Endodermal cell (in vitro differentiated cells): ENCODE results near the gene SLC9B2. TPM values are rescaled to one million over a fixed set of nuclear protein-coding genes. Genes with fewer than 3 reads are reported as not detected.

ENCODE experiments used
- DNase-seq: peaks from one replicate; pipeline ENCODE4 v3.0.0-alpha.2; 2017
- H3K27ac ChIP-seq: 2 replicates; pipeline ENCODE4 v1.5.1; 2013; ENCODE audit warnings: mild to moderate bottlenecking, low read depth, low read length, moderate library complexity
- H3K27me3 ChIP-seq: 2 replicates; pipeline ENCODE4 v1.6.1; 2013; ENCODE audit warnings: mild to moderate bottlenecking, low read length, moderate library complexity; ENCODE audit not compliant: insufficient read depth, control insufficient read depth, poor library complexity, severe bottlenecking
- H3K36me3 ChIP-seq: 2 replicates; pipeline ENCODE4 v1.7.0; 2013; ENCODE audit warnings: mild to moderate bottlenecking, low read length, moderate library complexity; ENCODE audit not compliant: control insufficient read depth, insufficient read depth
- H3K4me1 ChIP-seq: one replicate; pipeline ENCODE4 v1.7.0; 2013; ENCODE audit warnings: low read length; ENCODE audit not compliant: control insufficient read depth, insufficient read depth
- H3K4me3 ChIP-seq: 2 replicates; pipeline ENCODE4 v1.5.1; 2013; ENCODE audit warnings: mild to moderate bottlenecking, low read length, moderate library complexity
- H3K9ac ChIP-seq: 2 replicates; pipeline ENCODE4 v1.6.1; 2013; ENCODE audit warnings: mild to moderate bottlenecking, low read length, moderate library complexity; ENCODE audit not compliant: poor library complexity, severe bottlenecking; ENCODE audit errors: extremely low read depth
- H3K9me3 ChIP-seq: 2 replicates; pipeline ENCODE4 v1.6.1; 2013; ENCODE audit warnings: mild to moderate bottlenecking, low read length, moderate library complexity; ENCODE audit not compliant: control insufficient read depth
- H3K27ac Mint-ChIP-seq: 2 replicates; pipeline ENCODE4 v1.8.0; 2020; ENCODE audit warnings: mixed read lengths
- H3K27me3 Mint-ChIP-seq: 2 replicates; pipeline ENCODE4 v1.8.0; 2021; ENCODE audit warnings: mild to moderate bottlenecking, mixed read lengths; ENCODE audit not compliant: insufficient read depth
- H3K36me3 Mint-ChIP-seq: 2 replicates; pipeline ENCODE4 v1.8.0; 2020; ENCODE audit warnings: low read depth, mixed read lengths
- H3K4me1 Mint-ChIP-seq: 2 replicates; pipeline ENCODE4 v1.8.0; 2020; ENCODE audit warnings: mixed read lengths
- H3K4me3 Mint-ChIP-seq: 2 replicates; pipeline ENCODE4 v1.8.0; 2020; ENCODE audit warnings: mild to moderate bottlenecking, moderate library complexity, mixed read lengths
- H3K9me3 Mint-ChIP-seq: 2 replicates; pipeline ENCODE4 v1.8.0; 2020; ENCODE audit warnings: mild to moderate bottlenecking, mixed read lengths
- WGBS, 2 experiments: methylation state at CpG; one replicate each; pipeline versions ENCODE4 v1.1.5 to v1.1.7; 2013; ENCODE audit warnings: missing lambda C conversion rate in 2 of 2, mixed read lengths in 1 of 2; ENCODE audit not compliant: insufficient coverage in 1 of 2, insufficient read length in 1 of 2; 5-methylcytosine and 5-hydroxymethylcytosine counted together
- total RNA-seq, 2 donors: library from RNA; stranded (reverse); fragmentation: NEBNext Ultra II Directional in 1 of 2; extraction: Animal tissue kit (Norgen Biotek cat#: 25700) in 1 of 2; gene quantifications; 2 replicates in 1 of 2; 3 replicates in 1 of 2; pipeline ENCODE4 v1.2.1, GENCODE V29; 2021
- TF ChIP-seq, protein P1 (sequence below): fragments of 200-600 bp; sonication (generic); conservative IDR thresholded peaks from 2 replicates; pipeline ENCODE4 v1.5.0; 2021; ENCODE audit warnings: antibody characterized with exemption, mild to moderate bottlenecking

SLC9B2 gene
- total RNA-seq, 2 donors from 2014 or later: 8.2 to 11.3 TPM

DNA sequence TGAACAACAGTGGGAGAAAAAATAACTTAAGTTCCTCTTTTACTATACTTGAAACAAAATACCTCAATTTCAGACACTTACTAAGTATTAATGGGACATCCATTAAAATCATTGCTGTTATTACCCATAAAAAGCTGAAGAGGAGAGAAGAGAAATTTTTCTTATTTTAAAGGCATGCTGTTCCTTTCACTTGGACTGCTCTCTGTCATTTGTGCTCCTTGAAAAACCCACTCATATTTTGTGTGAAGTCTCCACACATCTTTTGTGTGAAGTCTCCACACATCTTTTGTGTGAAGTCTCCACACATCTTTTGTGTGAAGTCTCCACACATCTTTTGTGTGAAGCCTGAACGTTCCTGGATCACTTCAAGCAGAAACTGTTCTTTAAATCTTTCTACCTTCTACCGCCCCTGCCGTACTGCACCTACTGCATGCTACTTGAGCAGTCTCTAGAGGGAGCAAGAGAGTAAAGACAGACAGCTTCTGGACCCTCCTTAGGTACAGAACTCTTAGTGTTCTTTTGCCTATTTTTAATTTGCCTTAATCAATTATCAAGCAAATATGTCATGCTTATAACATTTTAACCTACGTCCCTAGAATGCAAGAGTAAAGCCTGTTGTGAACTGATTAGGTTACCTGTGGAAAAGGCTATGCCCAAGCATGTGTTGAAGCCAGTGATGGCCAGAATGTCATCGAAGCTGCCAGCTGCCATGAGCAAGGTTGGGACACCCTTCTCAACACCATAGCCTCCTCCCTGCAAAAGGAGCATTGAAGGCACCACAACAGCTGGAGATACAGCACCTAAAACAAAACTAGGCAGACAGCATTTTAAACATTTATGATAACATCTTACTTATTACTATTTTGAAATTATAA lies 29.9 kb downstream of the SLC9B2 start:
- no peaks in the 10 kb centered on the region for H3K27me3 Mint-ChIP-seq
- peak; percentile 68 for DNase-seq
- H3K27ac Mint-ChIP-seq: no peak overlapping the region
- H3K36me3 Mint-ChIP-seq: no peaks in the 10 kb centered on the region
- WGBS, 2 experiments: 44 to 51% methylated on average over 3 to 5 of the region's 5 CpGs
- TF ChIP-seq, protein P1, sequence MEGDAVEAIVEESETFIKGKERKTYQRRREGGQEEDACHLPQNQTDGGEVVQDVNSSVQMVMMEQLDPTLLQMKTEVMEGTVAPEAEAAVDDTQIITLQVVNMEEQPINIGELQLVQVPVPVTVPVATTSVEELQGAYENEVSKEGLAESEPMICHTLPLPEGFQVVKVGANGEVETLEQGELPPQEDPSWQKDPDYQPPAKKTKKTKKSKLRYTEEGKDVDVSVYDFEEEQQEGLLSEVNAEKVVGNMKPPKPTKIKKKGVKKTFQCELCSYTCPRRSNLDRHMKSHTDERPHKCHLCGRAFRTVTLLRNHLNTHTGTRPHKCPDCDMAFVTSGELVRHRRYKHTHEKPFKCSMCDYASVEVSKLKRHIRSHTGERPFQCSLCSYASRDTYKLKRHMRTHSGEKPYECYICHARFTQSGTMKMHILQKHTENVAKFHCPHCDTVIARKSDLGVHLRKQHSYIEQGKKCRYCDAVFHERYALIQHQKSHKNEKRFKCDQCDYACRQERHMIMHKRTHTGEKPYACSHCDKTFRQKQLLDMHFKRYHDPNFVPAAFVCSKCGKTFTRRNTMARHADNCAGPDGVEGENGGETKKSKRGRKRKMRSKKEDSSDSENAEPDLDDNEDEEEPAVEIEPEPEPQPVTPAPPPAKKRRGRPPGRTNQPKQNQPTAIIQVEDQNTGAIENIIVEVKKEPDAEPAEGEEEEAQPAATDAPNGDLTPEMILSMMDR: peak; percentile 89
- H3K4me1 ChIP-seq: no peaks in the 10 kb centered on the region
- H3K27ac ChIP-seq: no peak overlapping the region
- no peaks in the 10 kb centered on the region for H3K4me1 Mint-ChIP-seq
- H3K27me3 ChIP-seq: no peaks in the 10 kb centered on the region
- H3K9ac ChIP-seq: no peak overlapping the region
- no peaks in the 10 kb centered on the region for H3K36me3 ChIP-seq
- H3K9me3 Mint-ChIP-seq: no peaks in the 10 kb centered on the region
- no peaks in the 10 kb centered on the region for H3K9me3 ChIP-seq
- no peak overlapping the region for H3K4me3 ChIP-seq
- H3K4me3 Mint-ChIP-seq: no peak overlapping the region

DNA sequence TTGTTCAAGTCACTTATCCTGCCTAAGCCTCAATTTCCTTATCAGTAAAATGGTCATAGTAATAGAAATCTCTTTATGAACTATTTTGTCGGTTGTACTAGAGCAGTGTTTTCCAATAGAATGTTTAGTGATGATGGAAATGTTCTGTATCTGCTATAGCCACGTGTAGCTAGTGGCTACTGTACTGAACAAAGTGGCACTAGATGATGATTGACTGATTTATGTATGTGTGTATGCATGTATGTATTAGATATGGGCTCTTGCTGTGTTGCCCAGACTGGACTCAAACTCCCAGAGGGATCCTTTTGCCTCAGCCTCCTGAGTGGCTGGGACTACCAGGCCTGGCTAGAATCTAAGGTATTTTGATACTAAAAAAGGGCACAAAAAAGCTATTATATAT lies 32.4 kb downstream of the SLC9B2 start:
- Mint-ChIP-seq H3K4me1 (no peaks in the 10 kb centered on the region), H3K36me3 (no peaks in the 10 kb centered on the region), H3K9me3 (no peaks in the 10 kb centered on the region), H3K4me3 (no peak overlapping the region), H3K27ac (no peak overlapping the region), H3K27me3 (no peaks in the 10 kb centered on the region)
- H3K9ac ChIP-seq: no peak overlapping the region
- no peak for DNase-seq
- no peaks in the 10 kb centered on the region for H3K36me3 ChIP-seq
- H3K9me3 ChIP-seq: no peaks in the 10 kb centered on the region
- 88 to 100% methylated on average over 1 to 2 of the region's 2 CpGs for whole genome bisulfite sequencing, 2 experiments
- TF ChIP-seq, protein P1: no peak
- no peak overlapping the region for H3K27ac ChIP-seq
- H3K4me3 ChIP-seq: no peak overlapping the region
- H3K4me1 ChIP-seq: no peaks in the 10 kb centered on the region
- no peaks in the 10 kb centered on the region for H3K27me3 ChIP-seq

DNA sequence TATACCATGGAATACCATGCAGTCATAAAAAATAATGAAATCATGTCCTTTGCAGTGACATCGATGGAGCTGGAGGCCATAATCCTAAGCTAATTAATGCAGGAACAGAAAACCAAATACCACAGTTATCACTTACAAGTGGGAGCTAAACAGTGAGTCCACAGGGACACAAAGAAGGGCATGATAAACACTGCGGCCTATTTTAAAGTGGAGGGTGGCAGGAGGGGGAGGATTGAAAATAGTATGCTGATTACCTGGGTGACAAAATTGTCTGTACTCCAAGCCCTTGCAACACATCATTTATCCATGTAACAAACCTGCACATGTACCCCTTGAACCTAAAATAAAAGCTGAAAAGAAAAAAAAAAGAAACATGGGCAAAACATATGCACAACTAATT lies 40.4 kb downstream of the SLC9B2 start:
- H3K27ac ChIP-seq: no peak overlapping the region
- H3K36me3 ChIP-seq: no peaks in the 10 kb centered on the region
- no peaks in the 10 kb centered on the region for H3K9me3 Mint-ChIP-seq
- DNase-seq: no peak
- 80 to 93% methylated on average over 1 to 2 of the region's 2 CpGs for WGBS, 2 experiments
- TF ChIP-seq, protein P1: no peak
- H3K9me3 ChIP-seq: no peaks in the 10 kb centered on the region
- no peak overlapping the region for H3K4me3 Mint-ChIP-seq
- H3K4me1 ChIP-seq: no peaks in the 10 kb centered on the region
- no peaks in the 10 kb centered on the region for H3K27me3 Mint-ChIP-seq
- H3K27me3 ChIP-seq: no peaks in the 10 kb centered on the region
- H3K27ac Mint-ChIP-seq: no peak overlapping the region
- no peak overlapping the region for H3K9ac ChIP-seq
- no peaks in the 10 kb centered on the region for H3K4me1 Mint-ChIP-seq
- no peaks in the 10 kb centered on the region for H3K36me3 Mint-ChIP-seq
- H3K4me3 ChIP-seq: no peak overlapping the region
